Measurements from ENCODE around the gene ZFAND2A.
"Not testable (repeated sequence)": the region's sequence is repeated elsewhere in the genome, so short reads cannot be mapped to it uniquely, and the experiment has no call there.

ZFAND2A gene

DNA sequence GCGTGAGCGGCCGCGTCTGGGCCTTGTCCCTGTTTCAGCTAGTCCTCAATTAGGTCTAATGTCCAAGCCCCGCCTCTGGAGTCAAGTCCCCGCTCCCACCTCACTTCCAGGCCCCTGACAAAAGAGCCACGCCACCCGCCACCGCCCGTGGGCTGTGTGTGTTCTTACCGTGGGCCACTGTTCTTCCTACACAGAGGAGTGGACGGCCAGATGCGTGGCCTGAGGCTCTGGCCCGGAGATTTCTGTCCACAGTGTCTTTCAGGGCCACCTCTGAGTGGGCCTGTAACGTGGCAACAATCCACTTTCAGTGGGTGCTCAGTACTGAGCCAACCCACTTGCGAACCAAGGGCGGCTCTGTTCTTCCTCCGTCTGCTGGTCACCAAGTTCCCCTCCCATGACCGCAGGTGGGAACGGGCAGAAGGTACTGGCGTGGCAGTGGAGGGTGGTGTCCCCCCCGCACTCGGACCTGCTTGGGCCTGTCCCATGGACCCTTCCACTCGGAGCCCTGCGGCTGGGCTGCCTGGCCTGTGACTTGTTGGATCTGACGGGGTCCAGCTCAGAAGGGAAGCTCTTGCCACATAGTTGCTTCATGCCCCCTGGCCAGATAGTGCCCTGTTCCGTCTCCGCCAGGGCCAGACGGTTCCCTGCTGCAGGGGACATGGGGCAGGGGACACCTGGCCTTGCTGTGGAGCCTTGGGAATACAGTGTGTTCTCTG lies 15.0 kb upstream of the ZFAND2A start:
- no peak for DNase-seq

DNA sequence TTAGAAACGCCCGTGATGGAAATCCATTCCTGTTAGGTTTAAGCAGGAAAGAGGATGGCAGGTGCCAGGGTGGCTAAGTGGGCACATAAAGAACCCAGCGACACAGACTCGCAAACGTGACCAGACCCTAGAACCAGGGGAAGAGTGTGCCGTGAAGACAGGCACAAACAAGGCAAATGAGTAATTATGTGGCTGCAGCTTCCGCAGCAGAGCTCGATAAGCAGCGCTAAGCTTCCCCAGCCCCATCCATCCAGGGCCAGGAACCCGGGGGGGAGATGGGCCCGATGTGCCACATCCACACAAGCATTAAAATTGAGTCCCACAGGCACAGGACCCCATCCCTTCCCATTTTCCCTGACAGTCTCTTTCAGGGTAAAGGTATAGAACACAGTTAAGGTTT lies 14.0 kb upstream of the ZFAND2A start:
- no peak for DNase-seq

DNA sequence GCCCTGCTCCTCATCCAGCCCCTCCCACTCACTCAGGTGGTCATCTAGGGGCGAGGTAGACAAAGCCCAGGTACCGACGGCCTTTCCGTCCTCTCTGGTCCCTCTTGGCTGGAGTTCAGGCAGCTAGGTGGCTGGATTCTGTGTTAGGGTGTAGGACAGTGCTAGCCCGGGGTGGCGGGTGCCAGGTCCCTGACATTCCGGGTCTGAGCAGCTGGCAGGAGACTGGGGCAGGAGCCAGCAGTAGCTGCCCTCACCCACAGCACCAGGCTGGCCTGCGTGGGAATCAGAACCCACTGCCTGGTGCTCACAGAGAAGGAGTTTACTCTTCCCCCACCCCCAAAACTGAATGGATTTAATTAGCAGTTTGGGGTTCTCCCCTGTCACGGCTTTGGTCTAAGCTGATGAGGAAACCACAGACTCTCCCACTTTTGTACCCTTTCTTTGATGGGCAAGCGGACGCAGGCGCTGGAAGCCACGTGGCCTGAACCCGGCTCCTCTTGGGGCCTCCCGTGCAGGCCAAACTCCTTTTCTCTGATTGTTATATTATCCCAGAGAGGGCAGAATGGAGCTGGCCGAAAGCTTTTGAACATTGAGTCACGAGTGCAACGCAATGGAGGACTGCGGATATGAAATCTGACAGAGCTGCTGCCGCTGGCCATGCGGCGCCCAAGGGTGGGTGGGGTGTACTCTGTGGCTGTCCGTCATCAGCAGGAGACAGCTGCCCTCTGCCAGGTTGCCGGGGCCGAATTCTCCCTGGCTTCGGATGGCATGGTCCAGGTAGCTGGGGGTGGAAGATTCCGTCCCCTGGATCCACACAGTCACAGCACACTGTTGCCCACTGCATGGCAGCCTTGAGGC lies 12.9 kb upstream of the ZFAND2A start:
- DNase-seq: no peak

DNA sequence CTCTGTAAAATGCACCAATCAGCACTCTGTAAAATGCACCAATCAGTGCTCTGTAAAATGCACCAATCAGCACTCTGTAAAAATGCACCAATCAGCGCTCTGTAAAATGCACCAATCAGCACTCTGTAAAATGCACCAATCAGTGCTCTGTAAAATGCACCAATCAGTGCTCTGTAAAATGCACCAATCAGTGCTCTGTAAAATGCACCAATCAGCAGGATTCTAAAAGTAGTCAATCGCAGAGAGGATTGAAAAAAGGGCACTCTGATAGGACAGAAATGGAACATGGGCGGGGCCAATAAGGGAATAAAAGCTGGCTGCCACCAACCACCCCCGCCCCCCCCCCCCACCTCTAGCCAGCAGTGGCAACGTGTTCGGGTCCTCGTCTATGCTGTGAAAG lies 11.5 kb upstream of the ZFAND2A start:
- peak; percentile 24 for DNase-seq

DNA sequence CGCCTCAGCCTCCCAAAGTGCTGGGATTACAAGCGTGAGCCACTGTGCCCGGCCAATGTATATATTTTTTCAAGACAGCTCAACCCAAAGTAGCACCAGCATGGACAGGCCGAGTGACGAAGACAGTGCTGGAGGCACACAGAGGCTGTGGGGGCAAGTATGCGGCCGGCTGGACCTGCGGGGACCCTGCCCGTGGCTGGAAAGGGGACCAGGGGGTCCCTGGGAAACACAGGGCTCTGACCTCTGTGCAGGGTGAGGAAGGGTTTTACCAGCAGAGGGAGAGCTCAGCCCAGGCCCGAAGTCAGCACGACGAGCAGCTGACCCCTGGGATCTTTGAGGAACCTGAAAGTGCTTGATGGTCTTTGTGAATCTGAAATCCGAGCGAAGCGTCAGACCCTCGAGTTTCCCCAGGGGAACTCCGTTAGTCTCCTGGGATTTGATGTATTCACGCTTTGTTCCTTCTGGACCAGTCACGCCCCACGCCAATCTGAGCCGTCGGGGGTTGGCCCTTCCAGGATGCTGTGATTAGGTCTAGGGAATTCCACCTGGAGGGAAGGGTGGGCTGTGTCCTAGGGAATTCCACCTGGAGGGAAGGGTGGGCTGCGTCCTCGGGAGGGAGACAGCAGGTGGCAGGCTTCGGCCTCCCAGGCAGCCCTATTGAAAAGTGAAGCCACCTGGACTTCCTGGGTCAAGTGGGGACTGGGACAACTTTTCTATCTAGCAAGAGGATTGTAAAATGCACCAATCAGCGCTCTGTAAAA lies 10.9 kb upstream of the ZFAND2A start:
- no peak for DNase-seq

DNA sequence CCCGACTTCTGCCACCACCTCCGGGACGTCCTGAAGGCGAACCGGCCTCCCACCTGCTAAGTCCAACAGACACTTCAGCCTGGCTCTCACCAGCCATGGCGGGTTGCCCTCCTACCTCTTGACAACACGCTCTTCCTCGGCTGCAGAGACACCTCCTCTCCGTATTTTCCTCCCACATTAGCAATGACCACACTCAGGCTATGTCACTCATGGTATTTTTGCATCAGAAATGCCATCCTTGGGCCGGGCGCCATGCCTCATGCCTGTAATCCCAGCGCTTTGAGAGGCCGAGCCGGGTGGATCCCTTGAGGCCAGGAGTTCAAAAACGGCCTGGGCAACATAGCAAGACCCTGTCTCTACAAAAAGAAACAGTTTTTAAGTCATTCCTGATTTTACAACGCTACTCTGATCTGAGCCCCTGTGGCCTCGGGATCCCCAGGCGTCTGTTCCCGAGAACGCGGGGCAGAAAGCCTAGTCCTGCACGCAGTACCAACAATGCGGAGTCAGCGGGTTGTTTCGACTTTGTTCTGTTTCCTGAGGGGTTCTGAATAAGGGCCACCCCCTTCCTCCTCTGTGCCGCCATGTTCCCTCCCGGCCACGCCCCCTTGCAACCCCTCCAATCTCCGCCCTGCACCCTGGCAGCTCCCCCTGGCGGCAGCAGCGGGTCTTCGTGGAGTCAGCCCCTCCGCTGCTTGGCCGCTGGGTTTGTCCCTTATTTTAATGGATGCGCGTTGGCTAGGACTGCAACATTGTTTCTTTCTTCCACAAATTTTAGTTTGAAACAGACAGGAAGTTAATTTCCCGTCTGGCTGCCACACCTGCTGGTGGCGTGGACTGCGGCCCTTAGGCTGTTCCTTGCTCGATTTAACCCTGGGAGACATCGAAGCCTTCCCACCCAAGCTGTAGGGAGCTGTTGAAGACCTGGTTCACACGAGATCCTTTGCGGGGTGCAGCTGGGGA lies 9.7 kb upstream of the ZFAND2A start:
- peak; percentile 94 for DNase-seq

DNA sequence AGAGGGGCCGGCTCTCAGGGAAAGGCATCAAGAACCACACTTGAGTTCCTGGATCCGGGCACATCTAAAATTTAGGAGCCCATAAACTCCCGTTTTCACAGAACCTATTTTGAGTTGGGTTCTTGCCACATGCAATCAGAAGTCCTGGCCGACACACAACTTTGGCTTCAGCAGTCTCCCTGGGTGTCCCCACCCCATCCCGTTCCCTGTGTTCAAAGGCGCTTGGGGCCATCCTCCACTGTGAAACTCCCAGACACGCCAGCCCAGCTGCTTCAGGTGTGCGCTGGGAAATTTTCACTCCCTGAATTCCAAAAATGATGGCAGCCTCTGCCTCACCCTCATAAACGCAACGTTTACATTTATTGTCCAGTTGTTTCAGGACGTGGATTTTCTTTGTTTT lies 8.4 kb upstream of the ZFAND2A start:
- DNase-seq: no peak

DNA sequence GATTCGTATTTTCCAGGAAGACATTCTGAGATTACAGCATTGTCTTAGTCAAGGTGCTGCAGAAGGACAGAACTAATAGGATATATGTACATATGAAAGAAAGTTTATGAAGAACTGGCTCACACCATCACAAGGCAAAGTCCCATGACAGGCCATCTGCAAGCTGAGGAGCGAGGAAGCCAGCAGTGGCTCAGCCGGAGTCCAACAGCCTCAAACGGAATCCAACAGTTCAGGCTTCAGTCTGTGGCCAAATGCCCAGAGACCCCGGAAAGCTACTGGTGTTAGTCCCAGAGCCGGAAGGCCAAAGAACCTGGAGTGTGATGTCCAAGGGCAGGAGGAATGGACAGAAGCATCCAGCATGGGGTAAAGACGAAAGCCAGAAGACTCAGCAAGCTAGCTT lies 4.4 kb upstream of the ZFAND2A start:
- DNase-seq: no peak

DNA sequence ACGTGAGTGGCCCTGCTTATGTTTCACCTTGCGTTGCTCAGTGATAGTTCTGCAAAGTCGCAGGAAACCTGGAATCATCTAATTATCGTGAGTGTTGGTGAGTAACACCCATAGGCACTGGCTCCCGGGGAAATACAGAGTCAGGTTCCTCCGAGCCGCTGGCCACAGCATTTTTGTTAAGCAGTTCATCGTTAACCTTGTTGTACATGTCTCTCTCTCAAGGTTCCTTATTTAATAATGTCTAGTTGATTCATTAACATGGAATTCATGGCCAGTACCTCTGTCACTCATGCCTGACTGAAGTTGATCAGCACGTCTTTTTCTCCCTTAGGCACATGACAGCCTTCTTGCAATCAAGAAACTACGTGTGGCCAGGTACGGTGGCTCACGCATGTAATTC lies 3.1 kb upstream of the ZFAND2A start:
- DNase-seq: no peak

DNA sequence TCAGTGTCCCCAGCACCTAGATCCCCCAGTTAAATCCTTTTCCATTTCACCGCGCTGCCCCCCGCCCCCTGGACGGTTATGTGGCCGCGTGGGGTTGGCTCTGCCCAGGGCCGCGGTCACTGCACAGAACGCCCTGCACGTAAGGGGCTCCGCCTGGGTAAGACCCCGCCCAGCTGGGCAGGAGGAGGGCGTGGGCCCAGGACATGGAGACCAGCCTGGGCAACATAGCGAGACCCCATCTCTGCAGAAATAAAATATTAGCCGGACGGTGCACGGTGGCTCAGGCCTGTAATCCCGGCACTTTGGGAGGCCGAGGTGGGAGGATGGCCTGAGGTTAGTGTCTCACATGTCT lies 650 bp upstream of the ZFAND2A start:
- DNase-seq: no peak

DNA sequence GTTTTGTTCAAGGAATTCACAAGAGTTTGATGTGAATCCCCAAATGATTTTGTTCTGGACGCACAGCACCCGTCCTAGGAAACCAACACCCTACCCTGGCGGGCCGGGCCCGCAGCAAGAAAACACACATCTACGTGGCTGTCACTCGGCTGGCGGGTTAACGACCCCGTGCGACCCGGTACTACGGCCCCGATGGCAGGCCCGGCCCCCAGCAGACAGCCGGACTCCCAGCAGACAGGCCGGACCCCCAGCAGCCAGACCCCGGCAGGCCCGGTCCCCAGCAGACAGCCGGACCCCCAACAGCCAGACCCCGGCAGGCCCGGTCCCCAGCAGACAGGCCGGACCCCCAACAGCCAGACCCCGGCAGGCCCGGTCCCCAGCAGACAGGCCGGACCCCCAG lies 765 bp downstream of the ZFAND2A start:
- DNase-seq: not testable (repeated sequence)

DNA sequence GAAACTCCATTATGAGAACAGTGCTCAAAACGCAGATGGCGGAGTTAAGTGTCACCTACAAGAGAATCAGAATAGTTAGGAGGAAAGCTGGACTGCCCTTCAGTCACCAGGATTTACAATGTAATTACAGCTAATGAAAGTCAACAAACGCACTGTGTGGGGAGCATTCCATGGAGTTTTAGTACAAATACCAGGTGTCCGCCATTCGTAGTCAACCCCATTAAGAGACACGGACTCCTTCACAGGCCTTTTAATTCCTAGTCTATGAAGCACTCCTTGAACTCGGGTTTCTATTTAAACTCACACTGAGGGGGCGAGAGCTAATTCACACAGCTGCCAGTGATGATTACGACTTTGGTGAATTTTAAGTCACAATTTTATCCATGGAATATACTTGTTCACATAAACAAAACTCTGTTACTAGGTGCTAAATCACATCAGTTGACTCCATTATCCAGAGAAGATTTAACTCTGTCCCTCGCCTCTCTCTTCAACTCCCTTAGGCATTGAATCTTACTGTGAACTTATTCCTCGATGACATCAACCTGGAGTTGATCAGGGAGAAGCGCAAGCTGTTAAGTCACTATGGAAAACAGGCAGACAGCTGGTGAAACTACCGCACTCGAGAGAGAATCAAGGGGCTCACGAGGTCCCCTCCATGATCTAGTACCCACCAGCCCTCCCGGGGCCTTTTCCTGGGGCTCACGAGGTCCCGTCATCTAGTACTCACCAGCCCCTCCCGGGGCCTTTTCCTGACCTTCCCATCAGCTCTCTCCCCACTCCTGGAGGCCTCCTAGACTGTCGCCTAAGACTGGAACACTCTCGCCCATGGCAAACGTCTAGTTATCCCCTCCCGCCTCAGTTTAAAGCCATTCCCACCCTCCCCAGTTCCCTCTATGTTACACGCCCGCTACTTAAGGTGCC lies 1.5 kb downstream of the ZFAND2A start:
- no peak for DNase-seq

DNA sequence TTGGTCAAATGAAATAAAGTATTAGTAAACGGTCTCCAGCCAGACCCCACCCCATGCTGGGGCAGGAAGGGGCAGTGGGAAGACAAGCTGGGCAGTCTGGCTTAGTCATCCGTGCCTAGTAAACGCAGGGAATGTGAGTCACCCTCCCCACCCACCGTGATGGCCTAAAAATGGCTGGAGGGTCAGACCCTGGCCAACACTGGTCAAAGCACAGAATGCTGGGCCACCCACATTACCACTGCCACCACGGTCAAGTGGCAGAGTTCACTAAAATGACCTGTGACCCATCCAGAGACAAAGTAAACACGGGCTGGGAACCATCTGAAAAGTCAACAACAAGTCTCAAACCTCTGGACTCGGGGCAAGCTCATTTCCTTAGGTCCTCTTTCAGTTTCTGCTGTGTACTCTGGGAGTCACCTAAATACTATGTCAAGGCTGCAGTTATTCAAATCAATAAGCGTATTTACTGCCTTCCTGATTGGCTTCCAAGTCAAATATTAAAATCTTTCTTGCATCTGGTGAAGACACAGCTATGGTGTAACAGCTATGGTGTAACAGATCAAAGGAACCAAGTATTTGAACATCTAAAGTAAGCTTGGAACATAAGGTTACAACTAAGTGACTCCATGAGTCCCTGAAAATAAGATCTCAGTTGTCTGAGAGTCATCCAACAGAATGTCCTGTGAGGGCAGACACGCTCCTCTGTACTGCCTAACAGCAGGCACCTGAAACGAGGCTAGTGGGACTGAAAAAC lies 3.0 kb downstream of the ZFAND2A start:
- no peak for DNase-seq

DNA sequence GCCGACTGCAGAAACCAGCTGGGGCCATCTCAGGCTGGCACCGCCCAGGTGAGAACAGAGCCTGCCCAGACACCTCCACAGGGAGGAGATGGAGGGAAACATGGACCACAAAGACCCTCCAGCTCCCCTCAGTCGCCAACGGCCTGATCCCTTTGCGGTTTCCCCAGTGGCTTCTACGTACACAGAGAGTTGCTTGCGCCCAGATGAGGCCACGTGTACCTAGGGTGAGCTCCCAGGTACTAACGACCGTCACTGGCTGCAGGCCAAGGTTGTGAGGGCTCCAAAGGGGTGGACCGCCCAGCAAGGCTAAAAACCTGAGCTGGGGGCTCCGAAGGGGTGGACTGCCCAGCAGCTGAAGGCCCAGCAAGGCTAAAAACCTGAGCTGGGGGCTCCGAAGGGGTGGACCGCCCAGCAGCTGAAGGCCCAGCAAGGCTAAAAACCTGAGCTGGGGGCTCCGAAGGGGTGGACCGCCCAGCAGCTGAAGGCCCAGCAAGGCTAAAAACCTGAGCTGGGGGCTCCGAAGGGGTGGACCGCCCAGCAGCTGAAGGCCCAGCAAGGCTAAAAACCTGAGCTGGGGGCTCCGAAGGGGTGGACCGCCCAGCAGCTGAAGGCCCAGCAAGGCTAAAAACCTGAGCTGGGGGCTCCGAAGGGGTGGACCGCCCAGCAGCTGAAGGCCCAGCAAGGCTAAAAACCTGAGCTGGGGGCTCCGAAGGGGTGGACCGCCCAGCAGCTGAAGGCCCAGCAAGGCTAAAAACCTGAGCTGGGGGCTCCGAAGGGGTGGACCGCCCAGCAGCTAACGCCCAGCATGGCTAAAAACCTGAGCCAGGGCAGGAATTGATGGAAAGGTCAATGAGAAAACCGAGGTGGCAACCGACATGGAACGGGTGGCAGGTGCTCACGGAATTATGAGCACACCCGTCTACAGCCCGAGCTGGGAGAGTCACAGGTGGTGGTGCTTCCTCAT lies 3.9 kb downstream of the ZFAND2A start:
- not testable (repeated sequence) for DNase-seq

DNA sequence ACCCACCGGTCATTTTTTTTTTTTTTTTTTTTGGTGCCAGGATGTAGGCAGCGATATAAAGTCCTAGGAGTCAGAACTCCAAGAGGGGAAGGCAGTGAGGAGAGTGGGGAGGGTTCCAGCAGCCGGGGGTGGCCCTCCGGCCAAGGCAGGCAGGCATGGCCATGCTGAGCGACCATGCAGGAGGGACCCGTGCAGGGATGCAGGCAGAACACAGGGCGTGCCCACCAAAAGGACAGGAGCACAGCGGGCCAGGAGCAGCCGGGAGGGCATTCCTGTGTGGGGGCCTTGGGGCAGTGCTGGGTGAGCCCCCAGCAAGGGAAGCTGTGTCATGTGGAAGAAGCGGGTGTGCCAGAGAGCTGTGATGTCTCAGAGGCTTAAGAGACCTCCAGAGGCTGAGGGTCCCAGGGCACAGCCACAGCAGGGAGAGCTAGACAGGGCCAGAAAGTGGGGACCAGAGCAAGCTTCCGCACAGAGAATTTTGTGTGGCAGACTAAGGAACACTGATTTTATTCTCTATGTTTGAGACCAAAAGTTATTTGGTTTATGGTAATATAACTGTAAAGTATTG lies 5.7 kb downstream of the ZFAND2A start:
- no peak for DNase-seq

DNA sequence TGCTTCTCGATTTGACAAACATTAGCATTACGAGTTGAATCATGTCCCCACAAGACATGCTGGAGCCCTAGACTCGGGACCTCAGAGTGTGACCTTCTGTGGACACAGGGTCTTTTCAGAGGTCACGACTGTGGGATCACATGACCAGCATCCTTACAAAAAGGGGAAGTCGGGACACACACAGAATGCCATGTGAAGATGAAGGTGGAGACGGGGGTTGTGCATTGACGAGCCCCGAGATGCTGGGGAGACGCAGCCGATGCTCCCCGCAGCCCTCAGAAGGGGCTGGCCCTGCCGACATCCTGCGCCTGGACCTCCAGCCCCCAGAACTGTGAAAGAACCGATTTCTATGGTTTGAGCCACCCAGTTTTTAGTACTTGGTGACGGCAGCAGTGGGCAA lies 7.5 kb downstream of the ZFAND2A start:
- DNase-seq: no peak

DNA sequence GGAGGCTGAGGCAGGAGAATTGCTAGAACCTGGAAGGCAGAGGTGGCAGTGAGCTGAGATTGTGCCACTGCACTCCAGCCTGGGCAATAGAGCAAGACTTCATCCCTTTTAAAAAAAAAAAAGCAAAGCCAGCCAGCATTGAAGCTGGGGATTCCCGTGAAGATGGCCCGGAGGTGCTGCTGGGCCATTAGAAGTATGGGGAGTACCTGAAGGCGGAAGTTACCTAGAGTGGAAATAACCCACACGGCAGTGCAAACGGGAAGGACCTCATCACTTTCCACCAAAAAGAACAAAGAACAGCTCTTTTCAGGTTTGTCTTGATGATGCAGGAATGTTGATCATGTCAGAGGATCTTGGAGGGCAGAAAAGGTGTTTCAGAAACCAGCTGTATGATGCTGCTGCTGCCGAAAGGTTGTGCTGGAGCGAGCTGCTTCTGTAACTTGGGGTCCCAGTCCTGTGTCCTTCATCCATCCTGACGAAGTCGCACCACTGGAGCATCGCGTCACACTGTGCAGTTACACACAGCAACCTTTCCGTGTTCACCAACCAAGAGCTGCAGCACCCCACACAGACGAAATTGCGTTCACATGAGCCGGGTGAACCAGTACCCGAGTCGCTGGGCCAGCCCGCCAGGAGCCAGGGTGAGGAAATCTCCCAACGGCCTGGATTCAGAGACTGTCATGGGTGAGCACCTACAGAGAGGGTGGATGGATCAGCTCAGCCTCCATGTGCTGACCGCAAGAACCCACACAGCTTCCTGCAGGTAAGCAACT lies 8.2 kb downstream of the ZFAND2A start:
- DNase-seq: no peak

DNA sequence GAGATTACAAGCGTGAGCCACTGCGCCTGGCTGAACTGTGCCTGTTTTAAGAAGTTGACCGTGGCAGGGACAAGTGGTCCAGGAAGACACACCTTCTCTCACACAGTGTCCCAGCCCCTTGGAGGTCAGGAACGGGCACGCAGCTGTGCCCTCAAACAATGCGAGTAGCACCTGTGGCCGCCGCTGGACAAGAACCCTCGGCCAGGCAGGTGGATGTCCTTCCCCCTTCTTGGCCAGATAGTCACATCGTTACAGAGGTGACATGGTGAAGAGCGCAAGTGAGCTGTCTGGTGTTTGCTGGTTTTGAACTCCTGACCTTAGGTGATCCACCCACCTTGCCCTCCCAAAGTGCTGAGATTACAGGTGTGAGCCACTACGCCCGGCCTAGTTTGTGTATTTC lies 8.8 kb downstream of the ZFAND2A start:
- no peak for DNase-seq
